GM20431 (cell line): ENCODE data around the gene TMEM258.

Experiments used
- in situ Hi-C: fragments of 300-500 bp; cut with MseI, MboI; formaldehyde crosslinking; loops from one replicate; pipeline ENCODE4 v1.15.0; 2020; ENCODE audit warnings: low sequenced_read_pairs; ENCODE audit not compliant: unreplicated experiment

TMEM258 gene

DNA sequence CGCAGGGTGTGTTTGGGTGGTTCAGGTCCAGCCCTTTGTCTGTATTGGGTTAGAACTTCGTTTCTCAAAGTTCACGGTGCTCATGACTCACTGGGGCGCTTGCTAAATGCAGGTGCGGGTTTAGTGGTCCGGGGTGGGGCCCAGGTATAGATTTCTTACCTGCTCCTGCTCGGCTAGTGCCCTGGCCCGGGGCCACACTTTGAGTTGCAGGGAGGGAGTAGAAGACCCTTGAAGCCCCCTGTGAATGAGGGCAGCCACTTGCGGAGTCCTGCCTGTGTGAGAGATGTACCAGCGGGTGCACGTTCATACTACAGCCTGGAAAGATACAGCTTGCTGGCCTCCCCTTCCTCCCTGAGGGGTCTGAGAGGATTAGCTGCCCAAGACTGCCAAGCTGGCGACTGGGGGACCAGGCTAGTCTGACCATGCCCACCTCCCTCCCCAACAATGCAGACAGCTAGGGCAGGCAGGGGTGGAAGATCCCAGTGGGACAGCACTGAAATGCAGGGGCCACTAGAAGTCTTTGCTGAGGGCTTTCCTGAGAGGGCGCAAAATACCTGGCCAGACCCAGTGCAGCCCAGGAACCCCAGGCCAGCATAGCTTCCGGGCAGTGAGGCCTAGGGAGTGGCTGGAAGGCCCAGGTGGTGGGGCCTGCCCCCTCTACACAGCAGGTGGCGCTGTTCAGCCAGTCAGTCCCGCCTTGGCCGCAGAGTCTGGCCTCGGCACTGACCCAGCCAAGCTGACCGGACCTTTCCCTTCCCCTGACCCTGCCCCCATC, 45.0 kb downstream of the TMEM258 start:
- in situ Hi-C loops, result no loop called here

- in situ Hi-C loops, result no loop called here
Observed at GRCh38 chr11:61746442-61747191, 45.8 kb downstream of the TMEM258 start.

DNA sequence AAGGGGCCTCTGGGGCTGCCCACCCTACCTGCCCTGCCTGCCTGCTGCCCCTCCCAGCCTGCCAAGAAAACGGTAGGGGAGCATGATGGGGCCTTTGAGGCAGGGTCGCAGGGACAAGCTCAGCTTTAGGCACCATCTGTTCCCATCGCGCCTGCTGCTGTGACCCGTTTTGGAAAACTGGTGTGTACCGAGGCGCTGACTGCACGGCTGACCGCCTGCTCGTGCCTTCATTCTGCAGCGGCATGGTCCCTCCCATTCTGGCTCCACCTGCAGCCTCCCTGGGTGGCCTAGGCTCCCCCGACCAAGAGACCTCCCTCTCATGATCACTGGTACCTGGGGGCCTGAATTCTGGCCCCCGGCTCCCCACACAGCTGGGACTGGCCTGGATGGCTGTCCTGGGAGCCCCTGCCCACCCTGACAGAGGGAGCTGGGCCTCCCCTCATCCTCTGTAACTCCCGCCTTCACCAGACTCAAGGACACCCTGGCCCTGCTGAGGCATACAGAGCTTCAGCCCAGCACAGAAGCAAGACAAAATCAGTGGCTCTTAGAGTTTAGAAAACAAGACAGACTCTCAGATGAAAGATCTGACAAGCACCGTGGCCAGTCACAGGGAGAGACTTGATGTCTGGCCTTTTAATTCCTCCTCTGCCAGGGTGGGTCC, 46.5 kb downstream of the TMEM258 start:
- in situ Hi-C loops, result no loop called here

DNA sequence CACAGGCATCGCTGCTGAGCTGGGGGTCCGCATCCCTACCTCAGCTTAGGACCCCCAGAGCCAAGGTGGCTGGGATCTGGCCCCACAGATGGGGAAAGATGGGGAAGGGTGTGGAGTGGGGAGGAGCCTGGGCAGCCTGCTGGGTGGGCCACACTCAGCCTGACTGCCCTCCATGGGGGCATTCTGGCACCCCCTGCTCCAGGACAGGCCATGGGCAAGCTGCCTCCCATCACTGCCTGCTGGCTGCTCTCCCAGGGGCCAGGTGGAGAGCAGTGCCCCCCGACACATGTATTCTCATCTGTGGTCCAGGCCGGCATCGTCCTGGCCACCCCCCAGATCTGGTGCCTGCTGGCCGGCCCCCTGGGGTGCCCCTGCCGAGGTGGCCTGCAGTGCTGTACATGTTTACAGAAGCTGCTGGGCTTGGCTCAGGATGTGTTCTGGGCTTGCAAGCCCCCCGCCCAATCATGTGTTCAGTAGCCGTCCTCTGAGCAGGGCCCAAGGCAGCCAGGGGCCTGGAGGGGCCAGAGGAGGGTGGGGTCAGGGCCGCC, 47.7 kb downstream of the TMEM258 start:
- in situ Hi-C loops, result no loop called here

GRCh38 chr11:61744181-61744580, 48.2 kb downstream of the TMEM258 start:
- in situ Hi-C loops, result no loop called here

- in situ Hi-C loops, result no loop called here
Observed at GRCh38 chr11:61743486-61744095, 48.8 kb downstream of the TMEM258 start.

- in situ Hi-C loops, result no loop called here
Observed at GRCh38 chr11:61742391-61742790, 50.0 kb downstream of the TMEM258 start.

GRCh38 chr11:61739966-61740365, 52.4 kb downstream of the TMEM258 start:
- in situ Hi-C loops, result no loop called here

DNA sequence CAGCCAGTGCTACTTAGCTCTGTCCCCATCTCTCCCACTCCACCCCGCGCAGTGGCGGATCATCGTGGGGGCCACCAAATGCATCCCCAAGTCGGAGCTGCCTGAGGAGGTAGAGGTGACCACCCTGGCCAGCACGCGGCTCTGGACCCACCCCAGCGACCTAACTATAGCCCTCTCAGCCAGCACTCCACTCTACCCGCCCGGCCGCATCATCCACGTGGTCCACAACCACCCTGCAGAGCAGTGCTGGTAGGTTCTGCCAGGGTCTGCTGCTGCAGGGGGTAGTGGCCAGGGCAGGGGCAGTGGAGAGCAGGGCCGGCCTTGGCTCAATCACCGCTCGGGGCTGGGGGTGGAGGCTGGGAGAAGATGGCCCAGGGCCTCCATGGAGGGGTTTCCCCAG, 53.0 kb downstream of the TMEM258 start:
- in situ Hi-C loops, result no loop called here
